Muscle layer of duodenum (tissue), 2 donors: ENCODE measurements around the gene CMC1.
A peak's percentile ranks its signal among the peaks of the same experiment; 100 is the strongest.

ENCODE experiments used
- H3K27ac ChIP-seq: one replicate; pipeline ENCODE4 v1.7.0; 2013; ENCODE audit warnings: mild to moderate bottlenecking, low read length
- H3K27me3 ChIP-seq: one replicate; pipeline ENCODE4 v1.7.0; 2013; ENCODE audit warnings: low read depth, mild to moderate bottlenecking, control low read depth, low read length
- H3K36me3 ChIP-seq, 2 donors: one replicate each; pipeline ENCODE4 v1.7.0; 2013; ENCODE audit warnings: low read length in 2 of 2, control low read depth in 1 of 2, mild to moderate bottlenecking in 1 of 2; ENCODE audit not compliant: insufficient read depth in 2 of 2, control insufficient read depth in 1 of 2
- H3K4me1 ChIP-seq, 2 donors: one replicate each; pipeline ENCODE4 v1.7.0; 2013; ENCODE audit warnings: low read length in 2 of 2, mild to moderate bottlenecking in 2 of 2, control low read depth in 1 of 2, moderate library complexity in 1 of 2; ENCODE audit not compliant: insufficient read depth in 2 of 2, control insufficient read depth in 1 of 2
- H3K4me3 ChIP-seq, 2 donors: one replicate each; pipeline ENCODE4 v1.7.0; 2013; ENCODE audit warnings: low read length in 2 of 2, low read depth in 1 of 2, mild to moderate bottlenecking in 1 of 2
- H3K9me3 ChIP-seq, 2 donors: one replicate each; pipeline ENCODE4 v1.7.0; 2013; ENCODE audit warnings: low read length in 2 of 2, control low read depth in 1 of 2, mild to moderate bottlenecking in 1 of 2; ENCODE audit not compliant: control insufficient read depth in 1 of 2
- donor health status: healthy.

Gene CMC1

GRCh38 chr3:28278918-28279317 lies 37.5 kb downstream of the CMC1 start:
- H3K36me3 ChIP-seq: peaks cover 0 to 9% of the 10 kb centered on the region in 2 donors
- H3K4me3 ChIP-seq: no peak overlapping the region
- peaks cover 0 to 13% of the 10 kb centered on the region in 2 donors for H3K4me1 ChIP-seq
- peaks cover 0 to under 1% of the 10 kb centered on the region in 2 donors for H3K9me3 ChIP-seq
- H3K27me3 ChIP-seq: no peaks in the 10 kb centered on the region
- no peak overlapping the region for H3K27ac ChIP-seq

- Histone ChIP-seq H3K36me3 (peaks cover 0 to 9% of the 10 kb centered on the region in 2 donors), H3K4me3 (no peak overlapping the region), H3K27ac (no peak overlapping the region), H3K4me1 (peaks cover 0 to 13% of the 10 kb centered on the region in 2 donors), H3K27me3 (no peaks in the 10 kb centered on the region), H3K9me3 (no peaks in the 10 kb centered on the region)
These were observed 38.4 kb downstream of the CMC1 start for GRCh38 chr3:28279770-28280169.

- no peaks in the 10 kb centered on the region for H3K27me3 ChIP-seq
- peaks cover 0 to 13% of the 10 kb centered on the region in 2 donors for H3K4me1 ChIP-seq
- peaks cover 0 to 3% of the 10 kb centered on the region in 2 donors for H3K36me3 ChIP-seq
- H3K9me3 ChIP-seq: no peaks in the 10 kb centered on the region
- H3K4me3 ChIP-seq: no peak overlapping the region
- no peak overlapping the region for H3K27ac ChIP-seq
These were observed 39.4 kb downstream of the CMC1 start for GRCh38 chr3:28280781-28281180.

- peaks cover 0 to 7% of the 10 kb centered on the region in 2 donors for H3K36me3 ChIP-seq
- no peaks in the 10 kb centered on the region for H3K27me3 ChIP-seq
- H3K27ac ChIP-seq: no peak overlapping the region
- H3K4me1 ChIP-seq: peaks cover 0 to 6% of the 10 kb centered on the region in 2 donors
- H3K4me3 ChIP-seq: no peak overlapping the region
- no peaks in the 10 kb centered on the region for H3K9me3 ChIP-seq
These were observed 45.2 kb downstream of the CMC1 start for GRCh38 chr3:28286595-28286994.

GRCh38 chr3:28287046-28287445 lies 45.6 kb downstream of the CMC1 start:
- H3K27ac ChIP-seq: no peak overlapping the region
- H3K4me1 ChIP-seq: peaks cover 0 to 2% of the 10 kb centered on the region in 2 donors
- no peaks in the 10 kb centered on the region for H3K27me3 ChIP-seq
- H3K9me3 ChIP-seq: no peaks in the 10 kb centered on the region
- H3K36me3 ChIP-seq: peaks cover 0 to 7% of the 10 kb centered on the region in 2 donors
- H3K4me3 ChIP-seq: no peak overlapping the region

GRCh38 chr3:28290863-28291300 lies 49.5 kb downstream of the CMC1 start:
- H3K9me3 ChIP-seq: no peaks in the 10 kb centered on the region
- H3K4me3 ChIP-seq: no peak overlapping the region
- no peaks in the 10 kb centered on the region for H3K27me3 ChIP-seq
- H3K27ac ChIP-seq: no peak overlapping the region
- H3K4me1 ChIP-seq: no peaks in the 10 kb centered on the region
- peaks cover 0 to 7% of the 10 kb centered on the region in 2 donors for H3K36me3 ChIP-seq

GRCh38 chr3:28291577-28291976 lies 50.2 kb downstream of the CMC1 start:
- H3K4me3 ChIP-seq: no peak overlapping the region
- H3K4me1 ChIP-seq: no peaks in the 10 kb centered on the region
- no peak overlapping the region for H3K27ac ChIP-seq
- H3K36me3 ChIP-seq: peaks cover 0 to 7% of the 10 kb centered on the region in 2 donors
- no peaks in the 10 kb centered on the region for H3K9me3 ChIP-seq
- no peaks in the 10 kb centered on the region for H3K27me3 ChIP-seq

GRCh38 chr3:28292622-28293021 lies 51.2 kb downstream of the CMC1 start:
- H3K4me1 ChIP-seq: no peaks in the 10 kb centered on the region
- no peaks in the 10 kb centered on the region for H3K27me3 ChIP-seq
- no peak overlapping the region for H3K4me3 ChIP-seq
- H3K36me3 ChIP-seq: peaks cover 0 to 7% of the 10 kb centered on the region in 2 donors
- H3K27ac ChIP-seq: no peak overlapping the region
- H3K9me3 ChIP-seq: no peaks in the 10 kb centered on the region

GRCh38 chr3:28294667-28295413 lies 53.4 kb downstream of the CMC1 start:
- H3K36me3 ChIP-seq: peaks cover 0 to 7% of the 10 kb centered on the region in 2 donors
- no peaks in the 10 kb centered on the region for H3K4me1 ChIP-seq
- no peaks in the 10 kb centered on the region for H3K27me3 ChIP-seq
- peak overlapping the region in 1 of 2 donors; percentile 30 for H3K4me3 ChIP-seq
- H3K27ac ChIP-seq: peak overlapping the region; percentile 2
- no peaks in the 10 kb centered on the region for H3K9me3 ChIP-seq

- peak overlapping the region; percentile 2 for H3K27ac ChIP-seq
- no peaks in the 10 kb centered on the region for H3K27me3 ChIP-seq
- no peaks in the 10 kb centered on the region for H3K9me3 ChIP-seq
- peaks cover 0 to 3% of the 10 kb centered on the region in 2 donors for H3K36me3 ChIP-seq
- H3K4me3 ChIP-seq: peak overlapping the region; percentile 6 to 30
- no peaks in the 10 kb centered on the region for H3K4me1 ChIP-seq
These were observed 54.6 kb downstream of the CMC1 start for GRCh38 chr3:28295898-28296490.

- Histone ChIP-seq H3K9me3 (no peaks in the 10 kb centered on the region), H3K27ac (no peak overlapping the region), H3K27me3 (no peaks in the 10 kb centered on the region), H3K4me3 (no peak overlapping the region), H3K36me3 (no peaks in the 10 kb centered on the region), H3K4me1 (no peaks in the 10 kb centered on the region)
These were observed 58.3 kb downstream of the CMC1 start for GRCh38 chr3:28299705-28300104.
